Astrocyte of the spinal cord (primary cell): ENCODE measurements around the gene EDN2.

Experiments
- DNase-seq: peaks from one replicate; pipeline ENCODE4 v3.0.0; 2011; ENCODE audit warnings: low read depth, low spot score
- H3K4me3 ChIP-seq: 2 replicates; pipeline ENCODE4 v1.5.1; 2011; ENCODE audit warnings: low read depth, mild to moderate bottlenecking, low read length, moderate library complexity
- in situ Hi-C: cut with HindIII; loops from 2 replicates; pipeline ENCODE4 v1.10.0; 2017; ENCODE audit warnings: low sequenced_read_pairs
- TF ChIP-seq, protein P1 (sequence below): IDR thresholded peaks from 2 replicates; pipeline ENCODE4 v1.5.1; 2012; ENCODE audit warnings: low read depth, mild to moderate bottlenecking, low read length, inconsistent platforms

Gene EDN2

DNA sequence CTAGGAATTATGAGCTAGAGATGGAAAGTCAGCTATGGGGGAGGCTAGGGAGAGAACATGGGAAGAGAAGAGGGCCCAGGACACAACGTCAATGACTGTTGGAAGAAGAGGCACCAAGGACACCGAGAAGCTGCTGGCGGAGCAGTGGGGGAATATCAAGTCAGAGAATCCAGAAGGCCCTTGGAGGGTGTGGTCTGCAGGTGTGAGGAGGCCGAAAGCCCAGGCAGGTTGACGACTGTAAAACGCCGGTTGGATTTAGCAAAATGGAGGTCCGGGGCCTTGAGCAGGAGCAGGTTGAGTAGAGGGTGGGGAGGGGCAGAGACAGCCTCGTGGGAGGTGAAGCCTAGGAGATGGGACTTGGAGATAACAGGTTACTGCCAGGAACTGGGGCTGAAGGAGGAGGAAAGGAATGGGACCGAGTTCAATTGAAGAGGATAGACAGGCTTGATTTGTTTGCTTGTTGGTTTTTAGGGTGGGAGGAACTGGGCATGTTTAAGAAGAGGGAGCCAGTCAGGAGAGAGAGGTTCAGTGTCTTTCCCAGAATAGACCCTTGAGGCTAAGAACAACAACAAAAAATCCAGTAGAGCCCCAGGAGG, 35.1 kb downstream of the EDN2 start:
- TF ChIP-seq, protein P1, sequence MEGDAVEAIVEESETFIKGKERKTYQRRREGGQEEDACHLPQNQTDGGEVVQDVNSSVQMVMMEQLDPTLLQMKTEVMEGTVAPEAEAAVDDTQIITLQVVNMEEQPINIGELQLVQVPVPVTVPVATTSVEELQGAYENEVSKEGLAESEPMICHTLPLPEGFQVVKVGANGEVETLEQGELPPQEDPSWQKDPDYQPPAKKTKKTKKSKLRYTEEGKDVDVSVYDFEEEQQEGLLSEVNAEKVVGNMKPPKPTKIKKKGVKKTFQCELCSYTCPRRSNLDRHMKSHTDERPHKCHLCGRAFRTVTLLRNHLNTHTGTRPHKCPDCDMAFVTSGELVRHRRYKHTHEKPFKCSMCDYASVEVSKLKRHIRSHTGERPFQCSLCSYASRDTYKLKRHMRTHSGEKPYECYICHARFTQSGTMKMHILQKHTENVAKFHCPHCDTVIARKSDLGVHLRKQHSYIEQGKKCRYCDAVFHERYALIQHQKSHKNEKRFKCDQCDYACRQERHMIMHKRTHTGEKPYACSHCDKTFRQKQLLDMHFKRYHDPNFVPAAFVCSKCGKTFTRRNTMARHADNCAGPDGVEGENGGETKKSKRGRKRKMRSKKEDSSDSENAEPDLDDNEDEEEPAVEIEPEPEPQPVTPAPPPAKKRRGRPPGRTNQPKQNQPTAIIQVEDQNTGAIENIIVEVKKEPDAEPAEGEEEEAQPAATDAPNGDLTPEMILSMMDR = no peak
- no peak overlapping the region for H3K4me3 ChIP-seq
- no peak for DNase-seq
- in situ Hi-C loops = no loop called here

DNA sequence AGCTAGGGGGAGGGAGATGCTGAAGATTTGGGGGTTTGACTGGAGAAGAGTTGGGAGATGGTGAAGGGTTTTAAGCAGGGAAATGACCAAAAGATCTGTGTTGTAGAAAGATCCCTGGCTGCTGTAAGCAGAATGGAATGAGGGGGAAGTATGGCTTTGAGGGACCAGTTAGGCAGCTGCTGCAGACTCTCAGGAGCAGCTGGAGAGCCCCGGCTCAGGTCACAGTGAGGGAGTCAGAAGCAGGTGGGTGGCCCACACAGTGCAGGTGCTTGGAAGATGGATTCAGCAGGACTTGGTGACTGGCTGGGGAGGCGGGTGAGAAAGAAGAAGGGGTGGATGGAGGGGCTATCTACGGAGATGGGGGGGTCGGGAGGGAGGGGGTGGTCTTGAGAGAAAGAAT, 35.7 kb downstream of the EDN2 start:
- TF ChIP-seq, protein P1 = no peak
- H3K4me3 ChIP-seq = no peak overlapping the region
- in situ Hi-C loops = no loop called here
- DNase-seq = no peak

DNA sequence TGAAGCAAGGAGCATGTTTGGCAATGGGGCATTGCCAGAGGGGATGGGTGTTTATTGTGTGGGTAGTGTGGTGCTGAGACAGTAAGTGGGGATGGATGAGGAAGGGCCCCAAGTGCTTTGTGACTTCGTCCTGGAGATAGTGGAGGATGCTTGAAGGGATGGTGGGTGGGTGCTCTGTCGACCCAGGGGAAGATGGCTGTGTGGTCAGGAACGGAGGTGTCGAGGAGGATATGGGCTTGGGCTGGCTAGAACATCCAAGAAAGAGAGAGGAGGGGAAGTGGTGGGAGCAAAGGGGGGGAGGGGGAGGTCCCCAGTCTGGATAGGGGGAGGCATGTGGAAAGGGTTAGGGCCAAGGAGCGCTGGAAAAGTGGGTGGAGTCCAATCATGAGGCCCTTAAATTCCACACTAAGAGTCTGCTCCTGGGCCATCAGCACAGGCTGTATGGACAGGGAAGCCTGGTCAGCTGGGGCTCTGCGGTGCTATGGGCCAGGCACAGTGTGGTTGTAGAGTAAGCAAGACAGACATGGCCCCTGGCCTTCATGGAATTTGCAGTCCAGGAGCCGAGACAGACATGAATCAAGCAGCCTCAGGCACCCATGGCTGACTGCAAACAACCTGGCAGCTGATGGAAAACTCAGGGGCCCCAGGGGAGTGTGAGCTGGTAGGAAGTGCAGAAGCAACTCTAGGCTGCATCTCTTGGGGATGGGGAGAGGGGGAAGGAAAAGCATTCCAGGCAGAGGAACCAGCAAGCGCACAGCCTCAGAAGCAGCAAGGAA, 36.3 kb downstream of the EDN2 start:
- no peak overlapping the region for H3K4me3 ChIP-seq
- TF ChIP-seq, protein P1 = no peak
- DNase-seq = no peak
- in situ Hi-C loops = no loop called here

DNA sequence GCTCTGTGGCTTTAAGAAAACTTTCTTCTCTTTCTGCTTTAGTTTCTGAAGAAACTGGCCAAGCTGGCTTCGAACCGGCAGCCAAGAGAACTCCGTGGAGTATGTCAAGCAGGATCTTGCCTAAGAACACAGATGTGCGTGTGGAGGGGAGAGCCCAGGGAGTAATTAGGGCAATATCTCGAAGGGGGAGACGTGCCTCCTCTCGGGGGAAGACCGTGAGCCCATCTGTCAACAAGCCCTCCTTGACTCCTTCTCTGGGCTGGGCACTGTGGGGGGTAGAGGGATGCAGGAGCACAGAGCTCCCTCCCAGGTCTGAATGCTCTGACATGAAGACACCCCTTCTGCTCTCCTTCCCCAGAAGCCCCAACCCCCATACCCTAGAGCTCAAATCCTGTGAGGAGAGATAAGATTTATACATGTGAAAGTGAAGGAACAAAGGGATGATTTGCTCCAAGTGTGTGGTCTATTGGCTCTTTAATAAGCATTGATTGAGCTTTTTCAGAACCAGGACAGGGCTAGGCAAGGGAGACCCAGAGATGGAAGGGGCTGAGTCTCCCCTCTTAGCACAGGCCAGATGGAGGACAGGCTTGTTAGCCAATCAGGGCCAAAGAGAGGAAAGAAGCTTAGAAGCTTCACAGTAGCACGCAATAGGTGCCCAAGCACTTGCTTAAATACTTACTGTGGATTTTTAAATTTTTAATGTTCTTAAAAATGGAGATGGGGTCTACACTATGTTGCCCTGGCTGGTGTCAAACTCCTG, 37.5 kb downstream of the EDN2 start:
- in situ Hi-C loops = no loop called here
- H3K4me3 ChIP-seq = no peak overlapping the region
- DNase-seq = no peak
- TF ChIP-seq, protein P1 = no peak

DNA sequence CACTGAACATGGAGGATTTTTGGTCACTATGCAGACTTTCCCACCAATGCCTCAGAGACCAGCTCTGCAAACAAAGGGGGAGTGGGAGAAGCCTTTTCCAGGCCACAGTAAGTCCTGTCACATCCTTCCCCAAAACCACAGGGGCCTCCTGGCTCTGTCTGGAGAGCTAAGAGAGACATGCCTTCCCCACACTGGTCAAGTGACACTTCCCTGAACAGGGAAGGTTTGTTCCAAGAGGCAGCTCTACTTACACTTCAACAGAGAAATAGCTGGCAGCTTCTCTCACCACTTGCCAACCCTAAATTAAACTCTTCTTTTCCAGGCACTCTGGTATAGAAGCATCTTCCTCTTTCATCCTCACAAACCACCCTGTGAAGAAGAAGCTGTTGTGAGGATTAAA, 39.7 kb downstream of the EDN2 start:
- no peak for DNase-seq
- in situ Hi-C loops = no loop called here
- TF ChIP-seq, protein P1 = no peak
- H3K4me3 ChIP-seq = no peak overlapping the region

DNA sequence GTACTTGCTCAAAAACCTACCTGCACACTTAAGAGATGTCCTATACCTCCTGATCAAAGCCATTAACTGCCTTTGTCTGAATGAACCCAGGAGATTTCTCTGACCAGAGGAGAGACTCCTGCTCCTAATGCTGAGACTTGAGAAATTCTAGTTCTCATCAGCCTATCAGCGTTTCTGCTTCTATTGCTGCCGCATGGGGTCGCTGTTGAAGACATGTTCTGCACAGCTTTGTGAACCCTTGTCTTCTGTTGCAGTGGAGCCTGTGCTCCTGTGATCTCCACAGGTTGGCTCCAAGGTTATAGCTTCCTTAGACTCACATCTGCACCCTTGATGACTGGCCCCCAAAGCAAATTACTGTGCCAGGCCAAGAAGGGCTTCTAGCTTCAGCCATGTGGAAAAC, 40.2 kb downstream of the EDN2 start:
- DNase-seq = no peak
- no peak overlapping the region for H3K4me3 ChIP-seq
- in situ Hi-C loops = no loop called here
- TF ChIP-seq, protein P1 = peak; percentile 29
